ENCODE measurements around the gene GSTM1.

Gene GSTM1

GRCh38 chr1:109687641-109688499 is at the start of gene GSTM1:
TSS of gene GSTM1 (plus strand) at chr1:109687817. CDS start at chr1:109687874, 57 bp downstream.
- peak; percentile 80 for DNase-seq (ENCODE audit: low read depth)

GRCh38 chr1:109639063-109639840 is 48.4 kb upstream of the GSTM1 start:
- no peak for DNase-seq (ENCODE audit: low read depth)

- no peak for DNase-seq (ENCODE audit: low read depth)
These were observed 47.8 kb upstream of the GSTM1 start for GRCh38 chr1:109639841-109640184.

- DNase-seq (ENCODE audit: low read depth), result peak; percentile 83
These were observed 47.2 kb upstream of the GSTM1 start for GRCh38 chr1:109640285-109640865.

- no peak for DNase-seq (ENCODE audit: low read depth)
These were observed 46.4 kb upstream of the GSTM1 start for GRCh38 chr1:109641078-109641740.

GRCh38 chr1:109641861-109642260 is 45.8 kb upstream of the GSTM1 start:
- DNase-seq (ENCODE audit: low read depth), result no peak

- no peak for DNase-seq (ENCODE audit: low read depth)
These were observed 45.0 kb upstream of the GSTM1 start for GRCh38 chr1:109642626-109643025.

GRCh38 chr1:109643385-109644230 is 44.0 kb upstream of the GSTM1 start:
- DNase-seq (ENCODE audit: low read depth), result peak; percentile 79

GRCh38 chr1:109644670-109645069 is 42.9 kb upstream of the GSTM1 start:
- no peak for DNase-seq (ENCODE audit: low read depth)

- no peak for DNase-seq (ENCODE audit: low read depth)
These were observed 38.1 kb upstream of the GSTM1 start for GRCh38 chr1:109649491-109649914.

- DNase-seq (ENCODE audit: low read depth), result no peak
These were observed 37.0 kb upstream of the GSTM1 start for GRCh38 chr1:109650609-109651008.

GRCh38 chr1:109652402-109652801 is 35.2 kb upstream of the GSTM1 start:
- DNase-seq (ENCODE audit: low read depth), result no peak

GRCh38 chr1:109653306-109653705 is 34.3 kb upstream of the GSTM1 start:
- no peak for DNase-seq (ENCODE audit: low read depth)

GRCh38 chr1:109654519-109654918 is 33.1 kb upstream of the GSTM1 start:
- no peak for DNase-seq (ENCODE audit: low read depth)

GRCh38 chr1:109655615-109656519 is 31.8 kb upstream of the GSTM1 start, which contains the start of gene GSTM4:
TSS of gene GSTM4 (plus strand) at chr1:109656099. CDS start at chr1:109656390, 291 bp downstream.
- DNase-seq (ENCODE audit: low read depth), result peak; percentile 56

GRCh38 chr1:109657395-109657794 is 30.2 kb upstream of the GSTM1 start:
- DNase-seq (ENCODE audit: low read depth), result no peak

GRCh38 chr1:109657970-109658369 is 29.6 kb upstream of the GSTM1 start:
- DNase-seq (ENCODE audit: low read depth), result no peak

- DNase-seq (ENCODE audit: low read depth), result no peak
These were observed 29.0 kb upstream of the GSTM1 start for GRCh38 chr1:109658533-109659042.

- no peak for DNase-seq (ENCODE audit: low read depth)
These were observed 28.5 kb upstream of the GSTM1 start for GRCh38 chr1:109659145-109659544.

All from activated T-helper 9 cell treated with anti-CD3 and anti-CD28 coated beads, Interleukin-2, amount 50 U/mL, for 16 hours (primary cell).